ENCODE data around the gene EEIG2. TPM values are rescaled to one million over a fixed set of nuclear protein-coding genes. Genes with fewer than 3 reads are reported as not detected.

Gene EEIG2
- polyA plus RNA-seq, 3 donors, result 14.4 to 16.6 (median 14.7) TPM

Other genes starting within 250 kb of the EEIG2 start
- gene NBPF6, start 109.8 kb upstream of the EEIG2 start, polyA plus RNA-seq (ENCODE audit: insufficient read length in 3 of 3), result not detected
- 10 to 100 TPM in 1 of 3 donors, 1 to 10 TPM in 2; 9.6 to 11.0 (median 9.6) TPM for gene HENMT1, start 101.0 kb downstream of the EEIG2 start, polyA plus RNA-seq (ENCODE audit: insufficient read length in 3 of 3)
- 10 to 100 TPM; 65.8 to 94.9 (median 90.2) TPM for gene PRPF38B, start 132.2 kb downstream of the EEIG2 start, polyA plus RNA-seq (ENCODE audit: insufficient read length in 3 of 3)
- gene FNDC7, start 152.8 kb downstream of the EEIG2 start, polyA plus RNA-seq (ENCODE audit: insufficient read length in 3 of 3), result not detected
- gene STXBP3, start 186.6 kb downstream of the EEIG2 start, polyA plus RNA-seq (ENCODE audit: insufficient read length in 3 of 3), result 10 to 100 TPM; 53.6 to 70.9 (median 69.5) TPM

All from renal pelvis (tissue), 3 donors.